SK-N-SH treated with all-trans-retinoic acid at 6 μM for 48 hours (cell line): Measurements from ENCODE around the gene NAPG.
"Not testable (repeated sequence)": the region's sequence is repeated elsewhere in the genome, so short reads cannot be mapped to it uniquely, and the experiment has no call there.

Experiments
- ATAC-seq: fragments of 200-7000 bp; cut with Tn5 transposase; 3 replicates; pipeline ENCODE4 v1.9.1; 2020; ENCODE audit warnings: mild to moderate bottlenecking, moderate library complexity
- ARNTL ChIP-seq: fragments of 450-650 bp; formaldehyde crosslinking; IDR thresholded peaks from 2 replicates; pipeline ENCODE4 v1.5.0; 2020; ENCODE audit warnings: low read depth, mild to moderate bottlenecking, moderate library complexity, borderline replicate concordance
- CSDC2 ChIP-seq: fragments of 250-450 bp; sonication (Bioruptor Pico); IDR thresholded peaks from 2 replicates; pipeline ENCODE4 v1.5.0; 2020; ENCODE audit warnings: mild to moderate bottlenecking, moderate library complexity
- CSRNP3 ChIP-seq: fragments of 250-450 bp; sonication (Bioruptor Pico); IDR thresholded peaks from 2 replicates; pipeline ENCODE4 v1.5.1; 2021; ENCODE audit warnings: mild to moderate bottlenecking, moderate library complexity
- GLIS3 ChIP-seq: fragments of 250-450 bp; sonication (Bioruptor Pico); IDR thresholded peaks from 2 replicates; pipeline ENCODE4 v1.5.0; 2020; ENCODE audit warnings: mild to moderate bottlenecking, moderate library complexity
- ISL1 ChIP-seq: fragments of 250-450 bp; sonication (Bioruptor Pico); IDR thresholded peaks from 2 replicates; pipeline ENCODE4 v2.1.2; 2022; ENCODE audit warnings: mild to moderate bottlenecking, moderate library complexity
- OSR1 ChIP-seq: fragments of 250-450 bp; sonication (Bioruptor Pico); IDR thresholded peaks from 2 replicates; pipeline ENCODE4 v1.8.0; 2022; ENCODE audit warnings: moderate library complexity, mild to moderate bottlenecking, inconsistent platforms
- PPARA ChIP-seq: fragments of 250-450 bp; sonication (Bioruptor Pico); IDR thresholded peaks from 2 replicates; pipeline ENCODE4 v1.5.0; 2020; ENCODE audit warnings: mild to moderate bottlenecking, borderline replicate concordance
- SNAI2 ChIP-seq: fragments of 250-450 bp; sonication (Bioruptor Pico); IDR thresholded peaks from 2 replicates; pipeline ENCODE4 v1.5.0; 2020; ENCODE audit warnings: mild to moderate bottlenecking, moderate library complexity
- TCF4 ChIP-seq: fragments of 250-450 bp; sonication (Bioruptor Pico); IDR thresholded peaks from 2 replicates; pipeline ENCODE4 v1.8.0; 2021; ENCODE audit warnings: mild to moderate bottlenecking, moderate library complexity, borderline replicate concordance
- TOX ChIP-seq: fragments of 250-450 bp; sonication (Bioruptor Pico); IDR thresholded peaks from 2 replicates; pipeline ENCODE4 v1.8.0; 2021; ENCODE audit warnings: mild to moderate bottlenecking, moderate library complexity, borderline replicate concordance
- TSHZ2 ChIP-seq: fragments of 250-450 bp; sonication (Bioruptor Pico); IDR thresholded peaks from 2 replicates; pipeline ENCODE4 v1.5.0; 2020; ENCODE audit warnings: mild to moderate bottlenecking, moderate library complexity
- ZC3H10 ChIP-seq: fragments of 250-450 bp; sonication (Bioruptor Pico); IDR thresholded peaks from 2 replicates; pipeline ENCODE4 v1.5.1; 2021; ENCODE audit warnings: mild to moderate bottlenecking, moderate library complexity
- ZFP3 ChIP-seq: fragments of 250-450 bp; sonication (Bioruptor Pico); IDR thresholded peaks from 2 replicates; pipeline ENCODE4 v1.5.0; 2020; ENCODE audit warnings: mild to moderate bottlenecking, moderate library complexity
- ZFP30 ChIP-seq: fragments of 450-650 bp; formaldehyde crosslinking; IDR thresholded peaks from 2 replicates; pipeline ENCODE4 v1.5.0; 2022; ENCODE audit warnings: mild to moderate bottlenecking, moderate library complexity
- ZNF565 ChIP-seq: fragments of 450-650 bp; formaldehyde crosslinking; conservative IDR thresholded peaks from 2 replicates; pipeline ENCODE4 v1.5.0; 2020; ENCODE audit warnings: low read depth, mild to moderate bottlenecking, moderate library complexity
- ZNF70 ChIP-seq: fragments of 450-650 bp; formaldehyde crosslinking; IDR thresholded peaks from 2 replicates; pipeline ENCODE4 v1.5.0; 2020; ENCODE audit warnings: mild to moderate bottlenecking, moderate library complexity
- ZNF8 ChIP-seq: fragments of 450-650 bp; formaldehyde crosslinking; IDR thresholded peaks from 2 replicates; pipeline ENCODE4 v1.5.0; 2020; ENCODE audit warnings: mild to moderate bottlenecking, moderate library complexity
- TF ChIP-seq, protein P1 (sequence below): fragments of 250-450 bp; sonication (Bioruptor Pico); IDR thresholded peaks from 2 replicates; pipeline ENCODE4 v1.8.0; 2021; ENCODE audit warnings: low read depth, mild to moderate bottlenecking, moderate library complexity, borderline replicate concordance
- TF ChIP-seq, protein P2 (sequence below): fragments of 250-450 bp; sonication (Bioruptor Pico); IDR thresholded peaks from 2 replicates; pipeline ENCODE4 v1.8.0; 2020; ENCODE audit warnings: mild to moderate bottlenecking, moderate library complexity, borderline replicate concordance

Gene NAPG

DNA sequence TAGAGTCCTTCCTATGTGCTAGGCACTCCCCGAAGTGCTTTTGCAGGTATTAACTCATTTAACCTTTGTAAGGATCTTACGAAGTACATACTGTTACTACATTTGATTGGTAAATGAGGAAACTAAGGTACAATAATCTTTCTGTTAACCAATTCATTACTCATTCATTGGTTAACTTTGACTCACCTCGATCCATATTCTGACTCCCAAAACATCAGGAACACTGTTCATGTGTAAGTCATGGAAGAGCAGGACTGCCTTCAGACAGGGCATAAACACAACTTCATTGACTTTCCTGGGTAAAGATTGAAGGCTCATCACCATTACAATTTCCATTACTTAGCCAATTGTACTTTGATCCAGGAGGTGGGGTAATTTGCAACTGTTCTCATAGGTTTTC is 40.6 kb downstream of the NAPG start:
- no peak for ATAC-seq

DNA sequence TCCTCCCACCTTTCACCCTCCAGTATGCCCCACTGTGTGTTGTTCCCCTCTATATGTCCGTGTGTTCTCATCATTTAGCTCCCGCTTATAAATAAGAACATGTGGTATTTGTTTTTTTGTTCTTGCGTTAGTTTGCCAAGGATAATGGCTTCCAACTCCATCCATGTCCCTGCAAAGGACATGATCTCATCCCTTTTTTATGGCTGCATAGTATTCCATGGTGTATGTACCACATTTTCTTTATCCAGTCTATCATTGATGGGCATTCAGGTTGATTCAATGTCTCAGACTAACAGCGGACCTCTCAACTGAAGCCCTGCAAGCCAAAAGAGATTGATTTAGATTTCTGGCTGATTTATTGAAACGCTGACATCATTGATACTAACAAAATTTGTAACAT is 44.1 kb downstream of the NAPG start:
- not testable (repeated sequence) for ATAC-seq

More for the DNA sequence above, 40.6 kb downstream of the NAPG start:
- TF ChIP-seq CSRNP3 (CRISPR knock-in tag) (no peak), CSDC2 (CRISPR knock-in tag) (no peak), ARNTL (no peak), GLIS3 (no peak), ZC3H10 (CRISPR knock-in tag) (no peak), PPARA (CRISPR knock-in tag) (no peak), OSR1 (no peak), TOX (CRISPR knock-in tag) (no peak), ZNF8 (no peak), SNAI2 (no peak), TSHZ2 (no peak), ISL1 (no peak), ZFP30 (CRISPR knock-in tag) (no peak), ZNF565 (CRISPR knock-in tag) (no peak), ZFP3 (CRISPR knock-in tag) (no peak)
- TF ChIP-seq, protein P1, sequence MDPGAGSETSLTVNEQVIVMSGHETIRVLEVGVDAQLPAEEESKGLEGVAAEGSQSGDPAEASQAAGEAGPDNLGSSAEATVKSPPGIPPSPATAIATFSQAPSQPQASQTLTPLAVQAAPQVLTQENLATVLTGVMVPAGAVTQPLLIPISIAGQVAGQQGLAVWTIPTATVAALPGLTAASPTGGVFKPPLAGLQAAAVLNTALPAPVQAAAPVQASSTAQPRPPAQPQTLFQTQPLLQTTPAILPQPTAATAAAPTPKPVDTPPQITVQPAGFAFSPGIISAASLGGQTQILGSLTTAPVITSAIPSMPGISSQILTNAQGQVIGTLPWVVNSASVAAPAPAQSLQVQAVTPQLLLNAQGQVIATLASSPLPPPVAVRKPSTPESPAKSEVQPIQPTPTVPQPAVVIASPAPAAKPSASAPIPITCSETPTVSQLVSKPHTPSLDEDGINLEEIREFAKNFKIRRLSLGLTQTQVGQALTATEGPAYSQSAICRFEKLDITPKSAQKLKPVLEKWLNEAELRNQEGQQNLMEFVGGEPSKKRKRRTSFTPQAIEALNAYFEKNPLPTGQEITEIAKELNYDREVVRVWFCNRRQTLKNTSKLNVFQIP, result no peak
- TF ChIP-seq, protein P2, sequence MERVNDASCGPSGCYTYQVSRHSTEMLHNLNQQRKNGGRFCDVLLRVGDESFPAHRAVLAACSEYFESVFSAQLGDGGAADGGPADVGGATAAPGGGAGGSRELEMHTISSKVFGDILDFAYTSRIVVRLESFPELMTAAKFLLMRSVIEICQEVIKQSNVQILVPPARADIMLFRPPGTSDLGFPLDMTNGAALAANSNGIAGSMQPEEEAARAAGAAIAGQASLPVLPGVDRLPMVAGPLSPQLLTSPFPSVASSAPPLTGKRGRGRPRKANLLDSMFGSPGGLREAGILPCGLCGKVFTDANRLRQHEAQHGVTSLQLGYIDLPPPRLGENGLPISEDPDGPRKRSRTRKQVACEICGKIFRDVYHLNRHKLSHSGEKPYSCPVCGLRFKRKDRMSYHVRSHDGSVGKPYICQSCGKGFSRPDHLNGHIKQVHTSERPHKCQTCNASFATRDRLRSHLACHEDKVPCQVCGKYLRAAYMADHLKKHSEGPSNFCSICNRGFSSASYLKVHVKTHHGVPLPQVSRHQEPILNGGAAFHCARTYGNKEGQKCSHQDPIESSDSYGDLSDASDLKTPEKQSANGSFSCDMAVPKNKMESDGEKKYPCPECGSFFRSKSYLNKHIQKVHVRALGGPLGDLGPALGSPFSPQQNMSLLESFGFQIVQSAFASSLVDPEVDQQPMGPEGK, result no peak

DNA sequence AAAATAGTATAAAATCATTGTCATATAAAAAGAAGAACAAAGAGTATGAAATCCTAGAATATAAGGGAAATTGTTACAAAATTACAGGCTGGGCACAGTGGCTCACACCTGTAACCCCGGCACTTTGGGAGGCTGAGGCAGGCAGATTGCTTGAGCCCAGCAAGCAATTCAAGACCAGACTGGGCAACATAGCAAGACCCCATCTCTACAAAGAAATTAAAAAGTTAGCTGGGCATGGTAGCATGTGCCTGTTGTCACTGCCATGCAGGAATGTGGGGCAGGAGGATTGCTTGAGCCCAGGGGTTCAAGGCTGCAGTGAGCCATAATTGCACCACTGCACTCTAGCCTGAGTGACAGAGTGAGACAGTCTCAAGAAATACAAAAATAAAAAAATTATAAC is 44.8 kb downstream of the NAPG start:
- TF ChIP-seq, protein P1, result no peak
- TF ChIP-seq ZNF8, result no peak
- TF ChIP-seq TCF4 (CRISPR knock-in tag), result no peak
- TF ChIP-seq ZFP30 (CRISPR knock-in tag), result no peak
- no peak for TF ChIP-seq ISL1
- no peak for TF ChIP-seq CSRNP3 (CRISPR knock-in tag)
- TF ChIP-seq ZNF70 (CRISPR knock-in tag), result no peak
- TF ChIP-seq TSHZ2, result no peak
- TF ChIP-seq ZC3H10 (CRISPR knock-in tag), result no peak
- TF ChIP-seq CSDC2 (CRISPR knock-in tag), result no peak
- no peak for TF ChIP-seq TOX (CRISPR knock-in tag)
- ATAC-seq, result no peak
